ENCODE results near the gene TCF7L2.

DNA sequence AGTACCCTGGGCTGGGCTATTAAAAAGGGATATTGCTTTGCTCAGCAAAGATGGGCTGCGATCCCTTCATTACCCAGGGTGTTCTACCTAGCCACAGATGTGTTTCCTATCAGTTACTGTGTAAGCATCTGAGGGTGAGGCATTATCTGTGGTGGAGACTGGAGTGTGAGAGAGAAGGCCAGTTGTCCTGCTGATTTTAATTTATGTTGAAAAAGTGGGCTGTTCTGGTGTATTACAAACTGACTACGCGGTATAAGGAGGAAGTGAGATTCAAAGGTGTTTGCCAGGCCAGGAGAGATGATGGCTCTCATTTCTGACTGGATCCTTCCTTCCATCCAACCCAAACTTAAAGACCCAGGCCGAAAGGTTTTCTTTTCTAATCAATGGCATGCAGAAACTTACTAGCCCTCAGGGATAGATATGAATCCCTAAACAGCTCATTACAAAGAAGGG lies 7.6 kb downstream of the TCF7L2 start:
- TF ChIP-seq CTCF (IDR thresholded peaks at IDR 0.05) (no peak), POLR2A (IDR thresholded peaks at IDR 0.05) (no peak)
